ENCODE results near the gene SHC2. TPM values are rescaled to one million over a fixed set of nuclear protein-coding genes. Genes with fewer than 3 reads are reported as not detected.

The SHC2 gene
- polyA plus RNA-seq, 1 donor (not counting 4 experiments of a cell fraction or from before 2014, with no cell fraction given) = 2.5 TPM

- no peaks in the 10 kb centered on the region for H4K20me1 ChIP-seq (ENCODE audit: control insufficient read depth, extremely low read depth, insufficient read depth, low read length)
- H2AFZ ChIP-seq (ENCODE audit: control insufficient read depth, low read length) = no peak overlapping the region
- TF ChIP-seq CTCF (optimal IDR thresholded peaks at IDR 0.05 in 1 of 3, IDR thresholded peaks at IDR 0.05 in 1 of 3, conservative IDR thresholded peaks at IDR 0.05 in 1 of 3; ENCODE audit: extremely low read depth in 1 of 3, insufficient read depth in 2 of 3, low read length in 3 of 3) (no peak), EZH2 (IDR thresholded peaks at IDR 0.05; ENCODE audit: low read length) (no peak)
- no peaks in the 10 kb centered on the region for H3K79me2 ChIP-seq (ENCODE audit: control insufficient read depth, insufficient read depth, low read length)
- no peak overlapping the region for H3K4me2 ChIP-seq (ENCODE audit: control insufficient read depth, extremely low read depth, insufficient read depth, low read depth, low read length)
- H3K27ac ChIP-seq (ENCODE audit: control insufficient read depth, insufficient read depth, low read length) = no peak overlapping the region
- H3K9me1 ChIP-seq (ENCODE audit: control insufficient read depth, extremely low read depth, insufficient read depth, low read length) = no peaks in the 10 kb centered on the region
- H3K4me3 ChIP-seq (ENCODE audit: control insufficient read depth in 2 of 3, extremely low read depth in 1 of 3, insufficient read depth in 2 of 3, low read depth in 1 of 3, low read length in 3 of 3) = no peak overlapping the region
- no peaks in the 10 kb centered on the region for H3K36me3 ChIP-seq (ENCODE audit: control insufficient read depth in 2 of 2, extremely low read depth in 1 of 2, insufficient read depth in 2 of 2, low read length in 2 of 2)
- H3K27me3 ChIP-seq (ENCODE audit: control insufficient read depth, extremely low read depth, insufficient read depth, low read length) = no peaks in the 10 kb centered on the region
- H3K4me1 ChIP-seq (ENCODE audit: control insufficient read depth, extremely low read depth, insufficient read depth, low read length) = no peaks in the 10 kb centered on the region
- FAIRE-seq (no peak), DNase-seq (ENCODE audit: low read depth, low spot score) (no peak)
- H3K9me3 ChIP-seq (ENCODE audit: control insufficient read depth, low read depth, low read length) = no peaks in the 10 kb centered on the region
- dilution Hi-C loops (cut with MboI; ENCODE audit: extremely low pct_ligation_motif_present, low sequenced_read_pairs) = no loop called here
- H3K9ac ChIP-seq (ENCODE audit: control insufficient read depth, extremely low read depth, insufficient read depth, low read length) = no peak overlapping the region
These were observed 35.8 kb downstream of the SHC2 start for GRCh38 chr19:425056-425455.

GRCh38 chr19:424546-424945 is 36.3 kb downstream of the SHC2 start:
- H3K27me3 ChIP-seq (ENCODE audit: control insufficient read depth, extremely low read depth, insufficient read depth, low read length) = no peaks in the 10 kb centered on the region
- no peak for FAIRE-seq
- dilution Hi-C loops (cut with MboI; ENCODE audit: extremely low pct_ligation_motif_present, low sequenced_read_pairs) = no loop called here

More at GRCh38 chr19:424546-424945, 36.3 kb downstream of the SHC2 start:
- Histone ChIP-seq H3K9me1 (ENCODE audit: control insufficient read depth, extremely low read depth, insufficient read depth, low read length) (no peaks in the 10 kb centered on the region), H3K4me2 (ENCODE audit: control insufficient read depth, extremely low read depth, insufficient read depth, low read depth, low read length) (no peak overlapping the region), H3K9me3 (ENCODE audit: control insufficient read depth, low read depth, low read length) (no peaks in the 10 kb centered on the region), H3K9ac (ENCODE audit: control insufficient read depth, extremely low read depth, insufficient read depth, low read length) (no peak overlapping the region), H4K20me1 (ENCODE audit: control insufficient read depth, extremely low read depth, insufficient read depth, low read length) (no peaks in the 10 kb centered on the region), H2AFZ (ENCODE audit: control insufficient read depth, low read length) (no peak overlapping the region), H3K4me1 (ENCODE audit: control insufficient read depth, extremely low read depth, insufficient read depth, low read length) (no peaks in the 10 kb centered on the region), H3K36me3 (ENCODE audit: control insufficient read depth in 2 of 2, extremely low read depth in 1 of 2, insufficient read depth in 2 of 2, low read length in 2 of 2) (no peaks in the 10 kb centered on the region), H3K27ac (ENCODE audit: control insufficient read depth, insufficient read depth, low read length) (no peak overlapping the region), H3K79me2 (ENCODE audit: control insufficient read depth, insufficient read depth, low read length) (no peaks in the 10 kb centered on the region), H3K4me3 (ENCODE audit: control insufficient read depth in 2 of 3, extremely low read depth in 1 of 3, insufficient read depth in 2 of 3, low read depth in 1 of 3, low read length in 3 of 3) (no peak overlapping the region)
- no peak for TF ChIP-seq EZH2 (IDR thresholded peaks at IDR 0.05; ENCODE audit: low read length)
- no peak for TF ChIP-seq CTCF (optimal IDR thresholded peaks at IDR 0.05 in 1 of 3, IDR thresholded peaks at IDR 0.05 in 1 of 3, conservative IDR thresholded peaks at IDR 0.05 in 1 of 3; ENCODE audit: extremely low read depth in 1 of 3, insufficient read depth in 2 of 3, low read length in 3 of 3)
- no peak for DNase-seq (ENCODE audit: low read depth, low spot score)
